ENCODE data around the gene TXNDC8. TPM values are rescaled to one million over a fixed set of nuclear protein-coding genes. Genes with fewer than 3 reads are reported as not detected.

Gene TXNDC8
- total RNA-seq, 3 donors from 2014 or later (not counting 1 experiment from before 2014, with no cell fraction given): not detected

DNA sequence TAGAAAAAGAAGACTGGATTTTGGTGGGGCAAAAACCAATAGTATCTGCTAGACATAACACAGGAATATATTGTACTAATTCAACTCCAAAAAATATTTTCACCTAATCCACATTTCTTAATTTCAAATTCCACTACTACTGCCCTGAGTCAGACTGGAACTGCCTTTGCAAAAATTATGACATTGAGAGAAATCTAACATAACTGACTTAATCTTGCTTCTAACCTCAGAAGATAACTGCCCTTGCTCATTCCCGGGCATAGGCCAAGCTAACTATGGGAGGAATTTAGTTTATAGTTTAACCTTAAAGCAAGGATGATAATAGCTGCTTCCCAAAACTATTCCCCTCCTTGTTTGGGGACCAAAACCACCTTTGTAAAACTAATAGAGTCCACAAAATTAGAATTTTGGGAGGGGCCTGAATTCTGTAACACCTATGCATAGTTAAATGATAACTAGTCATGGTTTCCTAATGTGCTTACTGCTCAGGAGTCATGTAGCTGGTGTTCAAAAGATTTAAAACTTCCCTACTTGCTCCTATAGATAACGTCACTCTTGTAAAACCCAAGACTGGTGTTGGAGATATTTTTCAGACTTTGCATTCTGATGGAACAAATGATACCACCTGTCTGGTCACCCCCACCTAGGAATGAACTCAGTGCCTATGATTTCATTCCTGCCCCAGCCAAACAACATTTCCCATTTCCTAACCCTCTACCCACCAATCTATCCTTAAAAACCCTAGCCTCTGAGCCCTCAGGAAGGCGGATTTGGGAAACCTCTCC is 67.3 kb downstream of the TXNDC8 start:
- Histone ChIP-seq H3K27me3 (ENCODE audit: control insufficient read depth, insufficient read depth, low read length) (no peaks in the 10 kb centered on the region), H3K27ac (ENCODE audit: low read length) (no peak overlapping the region), H3K4me1 (ENCODE audit: control insufficient read depth, insufficient read depth, low read length) (no peaks in the 10 kb centered on the region), H3K36me3 (ENCODE audit: control insufficient read depth, insufficient read depth, low read length) (no peaks in the 10 kb centered on the region), H3K9me3 (ENCODE audit: control insufficient read depth, insufficient read depth, low read length) (no peaks in the 10 kb centered on the region), H3K4me3 (ENCODE audit: low read length) (no peak overlapping the region)
- no peaks in the 10 kb centered on the region for H3K9me3 Mint-ChIP-seq
- H3K27me3 Mint-ChIP-seq (ENCODE audit: low read depth in 2 of 2): peaks cover 0 to 9% of the 10 kb centered on the region in 2 donors
- H3K36me3 Mint-ChIP-seq: no peaks in the 10 kb centered on the region
- no peak overlapping the region for H3K4me3 Mint-ChIP-seq
- ATAC-seq (no peak), DNase-seq (no peak)
- WGBS (ENCODE audit: insufficient coverage): 84% methylated on average over 2 of the region's 3 CpGs
- TF ChIP-seq, protein P1, sequence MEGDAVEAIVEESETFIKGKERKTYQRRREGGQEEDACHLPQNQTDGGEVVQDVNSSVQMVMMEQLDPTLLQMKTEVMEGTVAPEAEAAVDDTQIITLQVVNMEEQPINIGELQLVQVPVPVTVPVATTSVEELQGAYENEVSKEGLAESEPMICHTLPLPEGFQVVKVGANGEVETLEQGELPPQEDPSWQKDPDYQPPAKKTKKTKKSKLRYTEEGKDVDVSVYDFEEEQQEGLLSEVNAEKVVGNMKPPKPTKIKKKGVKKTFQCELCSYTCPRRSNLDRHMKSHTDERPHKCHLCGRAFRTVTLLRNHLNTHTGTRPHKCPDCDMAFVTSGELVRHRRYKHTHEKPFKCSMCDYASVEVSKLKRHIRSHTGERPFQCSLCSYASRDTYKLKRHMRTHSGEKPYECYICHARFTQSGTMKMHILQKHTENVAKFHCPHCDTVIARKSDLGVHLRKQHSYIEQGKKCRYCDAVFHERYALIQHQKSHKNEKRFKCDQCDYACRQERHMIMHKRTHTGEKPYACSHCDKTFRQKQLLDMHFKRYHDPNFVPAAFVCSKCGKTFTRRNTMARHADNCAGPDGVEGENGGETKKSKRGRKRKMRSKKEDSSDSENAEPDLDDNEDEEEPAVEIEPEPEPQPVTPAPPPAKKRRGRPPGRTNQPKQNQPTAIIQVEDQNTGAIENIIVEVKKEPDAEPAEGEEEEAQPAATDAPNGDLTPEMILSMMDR (IDR thresholded peaks at IDR 0.05): no peak
- H3K4me1 Mint-ChIP-seq: no peaks in the 10 kb centered on the region
- no peak overlapping the region for H3K27ac Mint-ChIP-seq
- intact Hi-C loops (cut with micrococcal nuclease): no loop called here

DNA sequence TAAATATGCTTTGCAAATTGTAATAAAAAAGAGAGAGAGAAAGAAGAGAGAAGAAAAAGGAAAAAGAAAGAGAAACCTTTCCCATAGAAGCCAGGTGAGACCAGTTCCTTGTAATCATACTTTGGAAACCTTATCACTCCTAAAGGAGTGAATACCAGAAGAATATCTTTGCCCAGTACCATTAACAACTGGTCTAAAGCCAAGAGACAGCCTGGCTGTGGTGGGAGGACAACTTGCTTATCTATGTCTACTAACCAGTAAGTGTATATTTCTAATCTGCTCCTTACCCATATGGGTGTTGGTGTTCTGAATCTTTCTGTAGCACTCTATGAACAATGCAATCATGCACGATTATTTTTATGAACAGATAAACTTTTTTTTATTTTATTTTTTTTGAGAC is 70.9 kb downstream of the TXNDC8 start:
- no peak overlapping the region for H3K27ac Mint-ChIP-seq
- H3K4me1 Mint-ChIP-seq: no peaks in the 10 kb centered on the region
- H3K4me3 ChIP-seq (ENCODE audit: low read length): no peak overlapping the region
- WGBS (ENCODE audit: insufficient coverage): 100% methylated on average over 1 of the region's 1 CpG
- no peaks in the 10 kb centered on the region for H3K36me3 Mint-ChIP-seq
- no peaks in the 10 kb centered on the region for H3K36me3 ChIP-seq (ENCODE audit: control insufficient read depth, insufficient read depth, low read length)
- no peaks in the 10 kb centered on the region for H3K4me1 ChIP-seq (ENCODE audit: control insufficient read depth, insufficient read depth, low read length)
- H3K27me3 ChIP-seq (ENCODE audit: control insufficient read depth, insufficient read depth, low read length): no peaks in the 10 kb centered on the region
- no peaks in the 10 kb centered on the region for H3K9me3 Mint-ChIP-seq
- TF ChIP-seq, protein P1 (IDR thresholded peaks at IDR 0.05): no peak
- H3K27me3 Mint-ChIP-seq (ENCODE audit: low read depth in 2 of 2): peaks cover 0 to 9% of the 10 kb centered on the region in 2 donors
- intact Hi-C loops (cut with micrococcal nuclease): no loop called here
- no peak for DNase-seq
- H3K4me3 Mint-ChIP-seq: no peak overlapping the region
- ATAC-seq: no peak
- no peaks in the 10 kb centered on the region for H3K9me3 ChIP-seq (ENCODE audit: control insufficient read depth, insufficient read depth, low read length)
- H3K27ac ChIP-seq (ENCODE audit: low read length): no peak overlapping the region

DNA sequence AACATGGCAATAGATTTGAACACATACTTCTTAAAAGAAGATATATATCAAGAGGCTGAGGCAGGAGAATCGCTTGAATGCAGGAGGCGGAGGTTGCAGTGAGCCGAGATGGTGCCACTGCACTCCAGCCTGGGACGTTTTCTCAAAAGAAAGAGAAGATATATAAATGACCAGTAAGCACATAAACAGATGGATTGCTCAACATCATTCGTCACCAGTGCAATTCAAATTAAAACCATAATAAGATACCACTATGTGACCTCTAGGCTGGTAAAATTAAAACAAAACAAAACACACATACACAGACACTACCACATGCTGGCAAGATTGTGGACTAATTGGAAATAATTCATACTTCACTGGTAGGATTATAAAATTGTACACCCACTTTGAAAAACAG is 76.0 kb downstream of the TXNDC8 start:
- TF ChIP-seq, protein P1 (IDR thresholded peaks at IDR 0.05): no peak
- Histone ChIP-seq H3K36me3 (ENCODE audit: control insufficient read depth, insufficient read depth, low read length) (no peaks in the 10 kb centered on the region), H3K4me1 (ENCODE audit: control insufficient read depth, insufficient read depth, low read length) (peaks cover 10% of the 10 kb centered on the region), H3K27me3 (ENCODE audit: control insufficient read depth, insufficient read depth, low read length) (no peaks in the 10 kb centered on the region), H3K9me3 (ENCODE audit: control insufficient read depth, insufficient read depth, low read length) (no peaks in the 10 kb centered on the region), H3K4me3 (ENCODE audit: low read length) (no peak overlapping the region), H3K27ac (ENCODE audit: low read length) (no peak overlapping the region)
- Mint-ChIP-seq H3K4me3 (no peak overlapping the region), H3K9me3 (no peaks in the 10 kb centered on the region), H3K36me3 (no peaks in the 10 kb centered on the region), H3K4me1 (peaks cover 9 to 10% of the 10 kb centered on the region in 2 donors), H3K27me3 (ENCODE audit: low read depth in 2 of 2) (peaks cover 0 to 4% of the 10 kb centered on the region in 2 donors), H3K27ac (no peak overlapping the region)
- DNase-seq: no peak
- no peak for ATAC-seq
- WGBS (ENCODE audit: insufficient coverage): 85% methylated on average over 5 of the region's 5 CpGs
- intact Hi-C loops (cut with micrococcal nuclease): loop anchor here (2.0 kb wide), 1 partner anchor 21 kb away; no protein-coding TSS in a partner anchor

Data from natural killer cell (primary cell).